Measurements from ENCODE around the gene DPM2. TPM values are rescaled to one million over a fixed set of nuclear protein-coding genes. Genes with fewer than 3 reads are reported as not detected.

The DPM2 gene
- total RNA-seq, 2 donors from 2014 or later: 23.3 to 39.9 TPM

DNA sequence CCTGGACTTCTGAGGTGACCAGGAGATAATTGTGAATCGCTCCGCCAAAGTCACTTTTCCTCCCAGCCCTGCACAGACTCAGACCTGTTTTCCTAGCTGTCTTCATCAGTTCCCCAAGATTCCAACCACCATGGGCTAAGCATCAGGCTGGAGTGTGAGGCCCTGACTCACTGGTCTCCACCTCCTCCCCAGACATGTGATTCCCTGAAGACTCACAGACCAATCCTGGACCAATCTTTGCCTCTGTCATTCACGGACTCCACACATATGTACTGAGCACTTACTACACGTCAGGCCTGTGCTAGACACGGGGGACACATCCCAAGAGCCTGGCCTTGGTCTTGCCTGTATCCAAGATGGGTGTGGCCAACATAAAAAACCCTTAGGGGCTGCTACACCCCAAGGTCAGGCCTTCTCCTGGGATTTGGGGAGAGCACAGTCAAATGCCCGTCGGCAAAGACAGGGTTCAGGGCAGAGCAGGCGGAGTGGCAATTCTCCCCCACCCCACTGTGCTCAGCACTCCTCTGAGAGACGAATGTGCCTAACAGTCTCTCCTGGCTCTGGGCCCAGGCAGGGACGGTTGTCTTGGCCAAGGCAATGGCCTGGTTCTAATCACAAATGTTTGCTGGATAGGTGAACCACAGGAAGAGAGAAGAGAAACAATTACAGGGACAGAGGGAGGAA lies 31.2 kb upstream of the DPM2 start:
- Histone ChIP-seq H3K4me1 (peaks cover 97% of the 10 kb centered on the region), H3K9me3 (no peaks in the 10 kb centered on the region), H3K27me3 (no peaks in the 10 kb centered on the region), H3K4me3 (no peak overlapping the region), H3K36me3 (replicated peaks in 1 of 2; ENCODE audit: insufficient read depth in 1 of 2, low read depth in 2 of 2) (no peaks in the 10 kb centered on the region), H3K27ac (peak overlapping the region; percentile 4 to 93 (median 66))
- intact Hi-C loops (cut with DNase I): no loop called here
- 42 to 54% methylated on average over 8 to 10 of the region's 10 CpGs for WGBS, 2 donors
- TF ChIP-seq, protein P1, sequence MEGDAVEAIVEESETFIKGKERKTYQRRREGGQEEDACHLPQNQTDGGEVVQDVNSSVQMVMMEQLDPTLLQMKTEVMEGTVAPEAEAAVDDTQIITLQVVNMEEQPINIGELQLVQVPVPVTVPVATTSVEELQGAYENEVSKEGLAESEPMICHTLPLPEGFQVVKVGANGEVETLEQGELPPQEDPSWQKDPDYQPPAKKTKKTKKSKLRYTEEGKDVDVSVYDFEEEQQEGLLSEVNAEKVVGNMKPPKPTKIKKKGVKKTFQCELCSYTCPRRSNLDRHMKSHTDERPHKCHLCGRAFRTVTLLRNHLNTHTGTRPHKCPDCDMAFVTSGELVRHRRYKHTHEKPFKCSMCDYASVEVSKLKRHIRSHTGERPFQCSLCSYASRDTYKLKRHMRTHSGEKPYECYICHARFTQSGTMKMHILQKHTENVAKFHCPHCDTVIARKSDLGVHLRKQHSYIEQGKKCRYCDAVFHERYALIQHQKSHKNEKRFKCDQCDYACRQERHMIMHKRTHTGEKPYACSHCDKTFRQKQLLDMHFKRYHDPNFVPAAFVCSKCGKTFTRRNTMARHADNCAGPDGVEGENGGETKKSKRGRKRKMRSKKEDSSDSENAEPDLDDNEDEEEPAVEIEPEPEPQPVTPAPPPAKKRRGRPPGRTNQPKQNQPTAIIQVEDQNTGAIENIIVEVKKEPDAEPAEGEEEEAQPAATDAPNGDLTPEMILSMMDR (IDR thresholded peaks at IDR 0.05): no peak
- no peak for TF ChIP-seq POLR2A (IDR thresholded peaks at IDR 0.05)
- DNase-seq: peak; percentile 61 to 89 (median 76)
- no peak for ATAC-seq

DNA sequence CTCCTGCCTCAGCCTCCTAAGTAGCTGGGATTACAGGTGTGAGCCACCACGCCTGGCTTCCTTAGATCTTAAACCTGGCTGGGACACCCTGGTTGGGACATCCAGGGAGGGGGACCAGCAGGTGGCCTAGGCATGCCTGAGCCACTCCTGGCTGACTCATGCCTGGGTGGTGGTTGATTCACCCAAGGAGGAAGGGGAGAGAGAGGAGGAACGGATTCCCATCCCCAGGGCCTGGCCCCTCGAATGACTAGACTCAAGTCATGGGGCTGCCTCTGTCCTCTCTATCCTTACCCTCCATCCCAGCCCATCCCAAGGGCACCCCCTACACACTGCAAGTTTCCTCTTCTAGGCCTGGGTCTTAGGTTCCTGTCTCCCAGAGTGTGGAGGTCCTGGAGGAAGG lies 30.4 kb upstream of the DPM2 start:
- 73 to 74% methylated on average over 3 of the region's 3 CpGs for WGBS, 2 donors
- ATAC-seq (no peak), DNase-seq (peak in 2 of 4 donors; percentile 48 to 69)
- H3K4me1 ChIP-seq: peaks cover 97% of the 10 kb centered on the region
- H3K27me3 ChIP-seq: no peaks in the 10 kb centered on the region
- peak overlapping the region in 3 of 4 donors; percentile 51 to 93 (median 80) for H3K27ac ChIP-seq
- intact Hi-C loops (cut with DNase I): no loop called here
- H3K9me3 ChIP-seq: no peaks in the 10 kb centered on the region
- no peaks in the 10 kb centered on the region for H3K36me3 ChIP-seq (replicated peaks in 1 of 2; ENCODE audit: insufficient read depth in 1 of 2, low read depth in 2 of 2)
- TF ChIP-seq, protein P1 (IDR thresholded peaks at IDR 0.05): peak in 2 of 7 experiments; percentile 4 to 30
- no peak for TF ChIP-seq POLR2A (IDR thresholded peaks at IDR 0.05)
- no peak overlapping the region for H3K4me3 ChIP-seq

GRCh38 chr9:127967151-127967809 lies 29.6 kb upstream of the DPM2 start:
- H3K4me3 ChIP-seq: no peak overlapping the region
- H3K27ac ChIP-seq: peak overlapping the region in 3 of 4 donors; percentile 80 to 93 (median 93)
- WGBS, 2 donors: 69 to 72% methylated on average over 4 to 9 of the region's 9 CpGs
- H3K4me1 ChIP-seq: peaks cover 97% of the 10 kb centered on the region
- DNase-seq: no peak
- no peaks in the 10 kb centered on the region for H3K36me3 ChIP-seq (replicated peaks in 1 of 2; ENCODE audit: insufficient read depth in 1 of 2, low read depth in 2 of 2)
- no peaks in the 10 kb centered on the region for H3K27me3 ChIP-seq
- ATAC-seq: no peak
- intact Hi-C loops (cut with DNase I): no loop called here
- no peak for TF ChIP-seq POLR2A (IDR thresholded peaks at IDR 0.05)
- TF ChIP-seq, protein P1 (IDR thresholded peaks at IDR 0.05): no peak
- H3K9me3 ChIP-seq: no peaks in the 10 kb centered on the region

- Histone ChIP-seq H3K4me3 (no peak overlapping the region), H3K36me3 (replicated peaks in 1 of 2; ENCODE audit: insufficient read depth in 1 of 2, low read depth in 2 of 2) (no peaks in the 10 kb centered on the region), H3K9me3 (no peaks in the 10 kb centered on the region), H3K27me3 (no peaks in the 10 kb centered on the region), H3K4me1 (peaks cover 92% of the 10 kb centered on the region), H3K27ac (peak overlapping the region; percentile 33 to 93 (median 86))
- ATAC-seq: peak; percentile 20
- TF ChIP-seq, protein P1 (IDR thresholded peaks at IDR 0.05): no peak
- no peak for TF ChIP-seq POLR2A (IDR thresholded peaks at IDR 0.05)
- intact Hi-C loops (cut with DNase I): no loop called here
- peak; percentile 68 to 81 (median 74) for DNase-seq
- WGBS, 2 donors: 29 to 31% methylated on average over 6 to 8 of the region's 8 CpGs
These were observed 28.9 kb upstream of the DPM2 start for GRCh38 chr9:127966416-127967150.

All from body of pancreas (tissue), 4 donors.